K562 (cell line): ENCODE results near the gene FITM1. TPM values are rescaled to one million over a fixed set of nuclear protein-coding genes. Genes with fewer than 3 reads are reported as not detected.

Experiments
- AFF4 ChIP-seq: sonication (generic); formaldehyde crosslinking; IDR thresholded peaks from 2 replicates; pipeline ENCODE4 v1.8.0; 2023; ENCODE audit warnings: mild to moderate bottlenecking, missing genetic modification reagents
- BCOR ChIP-seq: fragments of 450-650 bp; IDR thresholded peaks from 2 replicates; pipeline ENCODE4 v1.6.1; 2016
- GABPB2 ChIP-seq: fragments of 250-450 bp; sonication (Bioruptor Pico); conservative IDR thresholded peaks from 2 replicates; pipeline ENCODE4 v1.5.1; 2021; ENCODE audit warnings: mild to moderate bottlenecking
- HDAC2 ChIP-seq: fragments of 450-650 bp; IDR thresholded peaks from 2 replicates; pipeline ENCODE4 v1.6.1; 2016; ENCODE audit warnings: mild to moderate bottlenecking
- JUND ChIP-seq, 2 experiments: IDR thresholded peaks; 2 replicates in 1 of 2; 3 replicates in 1 of 2; pipeline ENCODE4 v1.6.1; 2011; ENCODE audit warnings: borderline replicate concordance in 2 of 2, low read depth in 2 of 2, low read length in 2 of 2, improper control_type of control experiment in 1 of 2, missing biosample characterization in 1 of 2, missing genetic modification characterization in 1 of 2, missing genetic modification reagents in 1 of 2
- LCOR ChIP-seq: sonication (generic); formaldehyde crosslinking; IDR thresholded peaks from 2 replicates; pipeline ENCODE4 v1.8.0; 2022; ENCODE audit warnings: mild to moderate bottlenecking, missing genetic modification reagents
- MCM5 ChIP-seq: fragments of 450-650 bp; IDR thresholded peaks from 2 replicates; pipeline ENCODE4 v1.6.1; 2016; ENCODE audit warnings: low read depth
- MYNN ChIP-seq, 2 experiments: sonication (generic); formaldehyde crosslinking in 1 of 2; IDR thresholded peaks; 2 replicates each; pipeline versions ENCODE4 v1.5.0 to v1.6.1; 2016 to 2020; ENCODE audit warnings: antibody characterized with exemption in 1 of 2, missing genetic modification reagents in 1 of 2
- NUFIP1 ChIP-seq: fragments of 450-650 bp; IDR thresholded peaks from 2 replicates; pipeline ENCODE4 v1.6.1; 2018; ENCODE audit not compliant: partially characterized antibody
- PPARD ChIP-seq: fragments of 250-450 bp; sonication (Bioruptor Pico); IDR thresholded peaks from 2 replicates; pipeline ENCODE4 v1.8.0; 2022; ENCODE audit warnings: inconsistent platforms, mild to moderate bottlenecking, moderate library complexity
- PRMT5 ChIP-seq: sonication (generic); formaldehyde crosslinking; IDR thresholded peaks from 2 replicates; pipeline ENCODE4 v1.5.0; 2020; ENCODE audit warnings: missing genetic modification reagents
- RCOR1 ChIP-seq, 2 experiments: IDR thresholded peaks; 2 replicates each; pipeline ENCODE4 v1.6.1; 2012; ENCODE audit warnings: low read depth in 2 of 2, low read length in 2 of 2, borderline replicate concordance in 1 of 2, improper control_type of control experiment in 1 of 2
- SIN3A ChIP-seq, 2 experiments: fragments of 150-350 bp in 1 of 2; IDR thresholded peaks; 2 replicates each; pipeline ENCODE4 v1.6.1; 2011 to 2016; ENCODE audit warnings: borderline replicate concordance in 2 of 2, low read depth in 2 of 2, low read length in 2 of 2, mild to moderate bottlenecking in 2 of 2, moderate library complexity in 2 of 2; ENCODE audit not compliant: control insufficient read depth in 1 of 2
- TCF7L2 ChIP-seq: fragments of 150-350 bp; IDR thresholded peaks from 2 replicates; pipeline ENCODE4 v1.6.1; 2016; ENCODE audit warnings: low read depth, mild to moderate bottlenecking, low read length, moderate library complexity
- ZNF121 ChIP-seq: sonication (generic); formaldehyde crosslinking; conservative IDR thresholded peaks from 2 replicates; pipeline ENCODE4 v1.8.0; 2022; ENCODE audit warnings: missing genetic modification reagents
- ZNF253 ChIP-seq: fragments of 250-450 bp; sonication (Bioruptor Pico); conservative IDR thresholded peaks from 2 replicates; pipeline ENCODE4 v1.6.1; 2021; ENCODE audit warnings: mild to moderate bottlenecking
- ZNF444 ChIP-seq: fragments of 250-450 bp; sonication (Bioruptor Pico); IDR thresholded peaks from 2 replicates; pipeline ENCODE4 v1.4.0; 2020; ENCODE audit warnings: mild to moderate bottlenecking, moderate library complexity
- polyA plus RNA-seq, 8 experiments: library from polyadenylated mRNA; depleted of rRNA in 4 of 8; stranded (reverse) in 5 of 8; unstranded in 3 of 8; fragments of >200 nt; fragmentation: Nextera tagmentation in 2 of 8; fragmentation: Illumina TruSeq in 1 of 8; extraction: Ambion mirVana in 2 of 8; extraction: Trizol in 1 of 8; gene quantifications; 2 replicates each; pipeline versions ENCODE4 v1.2.1 to v1.2.3, GENCODE V29; 2011 to 2014; ENCODE audit warnings: inconsistent platforms in 1 of 8, missing spikeins in 1 of 8
- total RNA-seq, 7 experiments: library from RNA; depleted of rRNA in 6 of 7; stranded (reverse); fragments of >200 nt in 6 of 7; fragmentation: Illumina TruSeq in 2 of 7; extraction: Trizol in 2 of 7; gene quantifications; 2 replicates each; pipeline versions ENCODE4 v1.2.1 to v1.2.3, GENCODE V29; 2011 to 2021; ENCODE audit warnings: low replicate concordance in 1 of 7
- TF ChIP-seq, protein P1 (sequence below), 2 experiments: fragments of 250-450 bp in 1 of 2; fragments of 450-650 bp in 1 of 2; sonication (Bioruptor Pico) in 1 of 2; IDR thresholded peaks; 2 replicates each; pipeline versions ENCODE4 v1.6.1 to v1.8.0; 2016 to 2021; ENCODE audit warnings: mild to moderate bottlenecking in 2 of 2, moderate library complexity in 2 of 2, missing compliant biosample characterization in 1 of 2, missing genetic modification characterization in 1 of 2
- TF ChIP-seq, protein P2 (sequence below): fragments of 200-800 bp; sonication (Bioruptor generic); IDR thresholded peaks from 2 replicates; pipeline ENCODE4 v1.6.1; 2017; ENCODE audit warnings: missing genetic modification characterization, missing compliant biosample characterization

Gene FITM1
- total and polyA plus RNA-seq, 9 of the 15 experiments (the other 6 are each of a cell fraction or from before 2014, with no cell fraction given) = 0.09 to 0.20 TPM; not detected in 7

- no peak for TF ChIP-seq PPARD
- no peak for TF ChIP-seq ZNF444
- TF ChIP-seq LCOR (CRISPR knock-in tag) = peak; percentile 82; the same call in 1 of the 2 replicates
- TF ChIP-seq HDAC2 = no peak
- TF ChIP-seq SIN3A (IDR thresholded peaks at IDR 0.05; ENCODE audit: borderline replicate concordance in 2 of 2, control insufficient read depth in 1 of 2, low read depth in 2 of 2, low read length in 2 of 2) = 0 out of 4 replicates have a peak, but pooled peaks of 1 of the 2 experiments have one; percentile 9
- TF ChIP-seq JUND (IDR thresholded peaks at IDR 0.05; ENCODE audit: borderline replicate concordance, low read depth, low read length) = peak; percentile 17; the same call in 1 of the 2 replicates
- peak; percentile 55; the same call in 1 of the 3 replicates for TF ChIP-seq JUND (tag; IDR thresholded peaks at IDR 0.05; ENCODE audit: borderline replicate concordance, low read depth, low read length)
- no peak for TF ChIP-seq ZNF253
- no peak for TF ChIP-seq ZNF121
- TF ChIP-seq PRMT5 (CRISPR knock-in tag) = no peak
- TF ChIP-seq MCM5 = no peak
- TF ChIP-seq TCF7L2 = no peak
- TF ChIP-seq AFF4 = peak; percentile 74; the same call in 1 of the 2 replicates
- no peak for TF ChIP-seq NUFIP1
- no peak; the same call in 1 of the 2 replicates for TF ChIP-seq MYNN (IDR thresholded peaks at IDR 0.05)
- no peak for TF ChIP-seq MYNN (CRISPR knock-in tag; IDR thresholded peaks at IDR 0.05)
- TF ChIP-seq, protein P1, sequence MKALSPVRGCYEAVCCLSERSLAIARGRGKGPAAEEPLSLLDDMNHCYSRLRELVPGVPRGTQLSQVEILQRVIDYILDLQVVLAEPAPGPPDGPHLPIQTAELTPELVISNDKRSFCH (CRISPR knock-in tag; IDR thresholded peaks at IDR 0.05) = no peak
- TF ChIP-seq, protein P1 (tag; IDR thresholded peaks at IDR 0.05) = 0 out of 2 replicates have a peak, but pooled peaks have one; percentile 37
- TF ChIP-seq BCOR = 0 out of 2 replicates have a peak, but pooled peaks have one; percentile 27
- TF ChIP-seq RCOR1 (IDR thresholded peaks at IDR 0.05; ENCODE audit: borderline replicate concordance in 1 of 2, low read depth in 2 of 2, low read length in 2 of 2) = no peak
- TF ChIP-seq, protein P2, sequence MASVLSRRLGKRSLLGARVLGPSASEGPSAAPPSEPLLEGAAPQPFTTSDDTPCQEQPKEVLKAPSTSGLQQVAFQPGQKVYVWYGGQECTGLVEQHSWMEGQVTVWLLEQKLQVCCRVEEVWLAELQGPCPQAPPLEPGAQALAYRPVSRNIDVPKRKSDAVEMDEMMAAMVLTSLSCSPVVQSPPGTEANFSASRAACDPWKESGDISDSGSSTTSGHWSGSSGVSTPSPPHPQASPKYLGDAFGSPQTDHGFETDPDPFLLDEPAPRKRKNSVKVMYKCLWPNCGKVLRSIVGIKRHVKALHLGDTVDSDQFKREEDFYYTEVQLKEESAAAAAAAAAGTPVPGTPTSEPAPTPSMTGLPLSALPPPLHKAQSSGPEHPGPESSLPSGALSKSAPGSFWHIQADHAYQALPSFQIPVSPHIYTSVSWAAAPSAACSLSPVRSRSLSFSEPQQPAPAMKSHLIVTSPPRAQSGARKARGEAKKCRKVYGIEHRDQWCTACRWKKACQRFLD (CRISPR knock-in tag) = no peak
- no peak for TF ChIP-seq GABPB2
Observed at GRCh38 chr14:24093901-24094840, 36.3 kb upstream of the FITM1 start, which contains the start of gene PCK2 (continued).
